ENCODE measurements around the gene MBL2.

DNA sequence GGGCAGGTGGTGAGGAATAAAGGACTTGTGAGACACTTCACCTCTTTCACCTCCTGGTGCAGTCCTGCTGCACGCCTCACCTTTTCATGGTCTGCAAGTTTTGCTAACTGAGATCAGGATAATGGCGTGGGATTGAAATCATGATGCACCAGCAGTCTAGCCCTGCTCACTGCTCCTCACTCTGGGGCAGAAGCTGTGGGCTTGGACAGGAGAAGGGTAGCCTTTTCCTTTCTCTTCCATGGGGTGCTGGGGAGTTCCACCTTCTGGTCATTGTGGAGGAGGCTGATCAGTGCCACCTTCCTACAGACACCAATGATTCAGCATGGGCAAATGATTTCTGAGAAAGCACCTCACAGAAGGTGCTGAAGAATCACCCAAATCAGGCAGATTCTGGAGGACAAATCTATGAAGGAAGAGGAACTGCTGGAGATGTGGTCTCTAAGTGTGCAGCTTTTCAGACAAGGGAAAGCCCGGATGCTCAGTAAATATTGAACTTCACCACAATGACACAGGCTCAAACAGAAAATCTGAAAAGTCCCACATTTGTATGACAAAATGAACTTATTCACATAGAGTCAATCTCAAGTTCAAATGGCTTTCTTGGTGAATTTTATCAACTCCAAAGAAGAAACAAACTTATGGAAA is 19.7 kb downstream of the MBL2 start:
- no peak for TF ChIP-seq FOXA1 (IDR thresholded peaks at IDR 0.05)
- TF ChIP-seq, protein P1, sequence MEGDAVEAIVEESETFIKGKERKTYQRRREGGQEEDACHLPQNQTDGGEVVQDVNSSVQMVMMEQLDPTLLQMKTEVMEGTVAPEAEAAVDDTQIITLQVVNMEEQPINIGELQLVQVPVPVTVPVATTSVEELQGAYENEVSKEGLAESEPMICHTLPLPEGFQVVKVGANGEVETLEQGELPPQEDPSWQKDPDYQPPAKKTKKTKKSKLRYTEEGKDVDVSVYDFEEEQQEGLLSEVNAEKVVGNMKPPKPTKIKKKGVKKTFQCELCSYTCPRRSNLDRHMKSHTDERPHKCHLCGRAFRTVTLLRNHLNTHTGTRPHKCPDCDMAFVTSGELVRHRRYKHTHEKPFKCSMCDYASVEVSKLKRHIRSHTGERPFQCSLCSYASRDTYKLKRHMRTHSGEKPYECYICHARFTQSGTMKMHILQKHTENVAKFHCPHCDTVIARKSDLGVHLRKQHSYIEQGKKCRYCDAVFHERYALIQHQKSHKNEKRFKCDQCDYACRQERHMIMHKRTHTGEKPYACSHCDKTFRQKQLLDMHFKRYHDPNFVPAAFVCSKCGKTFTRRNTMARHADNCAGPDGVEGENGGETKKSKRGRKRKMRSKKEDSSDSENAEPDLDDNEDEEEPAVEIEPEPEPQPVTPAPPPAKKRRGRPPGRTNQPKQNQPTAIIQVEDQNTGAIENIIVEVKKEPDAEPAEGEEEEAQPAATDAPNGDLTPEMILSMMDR (IDR thresholded peaks at IDR 0.05; ENCODE audit: low read depth, low read length, missing input control), result no peak
